H9 (cell line): ENCODE results near the gene SERPINA6. TPM values are rescaled to one million over a fixed set of nuclear protein-coding genes. Genes with fewer than 3 reads are reported as not detected.
A peak's percentile ranks its signal among the peaks of the same experiment; 100 is the strongest.

Experiments
- DNase-seq: peaks from one replicate; pipeline ENCODE4 v3.0.0-alpha.2; 2017
- H2AFZ ChIP-seq: one replicate; pipeline ENCODE4 v1.6.1; 2013; ENCODE audit warnings: mild to moderate bottlenecking, low read length, control low read depth, moderate library complexity
- H2AK5ac ChIP-seq: 2 replicates; pipeline ENCODE4 v1.6.1; 2013; ENCODE audit warnings: low read length, control low read depth, mixed read lengths; ENCODE audit not compliant: insufficient read length
- H2BK120ac ChIP-seq: one replicate; pipeline ENCODE4 v1.6.1; 2013; ENCODE audit warnings: low read depth, mild to moderate bottlenecking, low read length, control low read depth, inconsistent platforms; ENCODE audit not compliant: poor library complexity, severe bottlenecking
- H2BK12ac ChIP-seq: 2 replicates; pipeline ENCODE4 v1.6.1; 2013; ENCODE audit warnings: low read length, control low read depth, mixed read lengths, low read depth; ENCODE audit not compliant: insufficient read length
- H2BK15ac ChIP-seq: 2 replicates; pipeline ENCODE4 v1.6.1; 2013; ENCODE audit warnings: low read depth, low read length, control low read depth
- H2BK20ac ChIP-seq: one replicate; pipeline ENCODE4 v1.6.1; 2013; ENCODE audit warnings: low read depth, mild to moderate bottlenecking, low read length, control low read depth, inconsistent platforms; ENCODE audit not compliant: poor library complexity, severe bottlenecking
- H2BK5ac ChIP-seq: 2 replicates; pipeline ENCODE4 v1.6.1; 2013; ENCODE audit warnings: low read length, control low read depth, mixed read lengths; ENCODE audit not compliant: insufficient read length
- H3K14ac ChIP-seq: 2 replicates; pipeline ENCODE4 v1.6.1; 2013; ENCODE audit warnings: low read length, control low read depth; ENCODE audit not compliant: insufficient read depth
- H3K18ac ChIP-seq: 2 replicates; pipeline ENCODE4 v1.6.1; 2013; ENCODE audit warnings: low read depth, mild to moderate bottlenecking, mixed read lengths, low read length, control low read depth; ENCODE audit not compliant: insufficient read length
- H3K23ac ChIP-seq: 2 replicates; pipeline ENCODE4 v1.6.1; 2013; ENCODE audit warnings: low read length, control low read depth, mixed read lengths, low read depth; ENCODE audit not compliant: insufficient read length
- H3K23me2 ChIP-seq: 2 replicates; pipeline ENCODE4 v1.6.1; 2013; ENCODE audit warnings: low read depth, mild to moderate bottlenecking, mixed read lengths, low read length, control low read depth; ENCODE audit not compliant: insufficient read length, poor library complexity, severe bottlenecking
- H3K27ac ChIP-seq: 2 replicates; pipeline ENCODE4 v1.5.1; 2013; ENCODE audit warnings: low read length, control low read depth, mixed read lengths, low read depth; ENCODE audit not compliant: insufficient read length
- H3K27me3 ChIP-seq: 2 replicates; pipeline ENCODE4 v1.6.1; 2013; ENCODE audit warnings: low read length, control low read depth, inconsistent platforms; ENCODE audit not compliant: insufficient read depth
- H3K4ac ChIP-seq: 2 replicates; pipeline ENCODE4 v1.6.1; 2013; ENCODE audit warnings: low read depth, mild to moderate bottlenecking, control low read depth, inconsistent platforms, low read length, moderate library complexity
- H3K4me1 ChIP-seq: 2 replicates; pipeline ENCODE4 v1.6.1; 2013; ENCODE audit warnings: low read length, control low read depth, inconsistent platforms; ENCODE audit not compliant: insufficient read depth
- H3K4me2 ChIP-seq: 2 replicates; pipeline ENCODE4 v1.6.1; 2013; ENCODE audit warnings: low read length, control low read depth, mixed read lengths; ENCODE audit not compliant: insufficient read length, insufficient read depth
- H3K56ac ChIP-seq: 2 replicates; pipeline ENCODE4 v1.6.1; 2013; ENCODE audit warnings: low read depth, mild to moderate bottlenecking, mixed read lengths, low read length, control low read depth; ENCODE audit not compliant: insufficient read length
- H3K79me1 ChIP-seq: 2 replicates; pipeline ENCODE4 v1.6.1; 2013; ENCODE audit warnings: low read depth, mild to moderate bottlenecking, moderate library complexity, low read length, control low read depth, inconsistent platforms; ENCODE audit not compliant: insufficient read depth, poor library complexity, severe bottlenecking
- H3K79me2 ChIP-seq: 2 replicates; pipeline ENCODE4 v1.6.1; 2013; ENCODE audit warnings: low read length, control low read depth, inconsistent platforms; ENCODE audit not compliant: insufficient read depth
- H3K9ac ChIP-seq: 2 replicates; pipeline ENCODE4 v1.6.1; 2013; ENCODE audit warnings: low read length, control low read depth, mixed read lengths; ENCODE audit not compliant: insufficient read length; ENCODE audit errors: extremely low read depth
- H3K9me3 ChIP-seq: one replicate; pipeline ENCODE4 v1.6.1; 2013; ENCODE audit warnings: low read depth, low read length, inconsistent platforms; ENCODE audit not compliant: control insufficient read depth
- H3T11ph ChIP-seq: one replicate; pipeline ENCODE4 v1.6.1; 2013; ENCODE audit warnings: mild to moderate bottlenecking, low read length, control low read depth, inconsistent platforms
- H4K20me1 ChIP-seq: one replicate; pipeline ENCODE4 v1.6.1; 2013; ENCODE audit not compliant: control insufficient read depth, insufficient read length, insufficient read depth
- H4K5ac ChIP-seq: 2 replicates; pipeline ENCODE4 v1.6.1; 2013; ENCODE audit warnings: low read depth, mild to moderate bottlenecking, mixed read lengths, low read length, control low read depth; ENCODE audit not compliant: insufficient read length
- H4K8ac ChIP-seq: replicated peaks from 2 replicates; pipeline ENCODE4 v1.6.1; 2013; ENCODE audit warnings: low read length, control low read depth, mixed read lengths, low read depth; ENCODE audit not compliant: insufficient read length
- H4K91ac ChIP-seq: 2 replicates; pipeline ENCODE4 v1.6.1; 2013; ENCODE audit warnings: low read depth, mild to moderate bottlenecking, moderate library complexity, mixed read lengths, low read length, control low read depth; ENCODE audit not compliant: insufficient read length
- H3K27ac Mint-ChIP-seq, 3 experiments: 2 replicates in 2 of 3; 3 replicates in 1 of 3; pipeline ENCODE4 v1.8.0; 2020 to 2021; ENCODE audit warnings: mixed read lengths in 3 of 3, mild to moderate bottlenecking in 1 of 3, moderate library complexity in 1 of 3
- H3K27me3 Mint-ChIP-seq: 2 replicates; pipeline ENCODE4 v1.8.0; 2021; ENCODE audit warnings: low read depth, mild to moderate bottlenecking, moderate library complexity, mixed read lengths
- H3K36me3 Mint-ChIP-seq, 3 experiments: 2 replicates in 2 of 3; 3 replicates in 1 of 3; pipeline ENCODE4 v1.8.0; 2020 to 2021; ENCODE audit warnings: low read depth in 3 of 3, mixed read lengths in 3 of 3; ENCODE audit not compliant: insufficient read depth in 1 of 3
- H3K4me1 Mint-ChIP-seq, 2 experiments: 2 replicates each; pipeline ENCODE4 v1.8.0; 2020; ENCODE audit warnings: mixed read lengths in 2 of 2
- H3K4me3 Mint-ChIP-seq, 2 experiments: 2 replicates in 1 of 2; 3 replicates in 1 of 2; pipeline ENCODE4 v1.8.0; 2020 to 2021; ENCODE audit warnings: mild to moderate bottlenecking in 2 of 2, mixed read lengths in 2 of 2, moderate library complexity in 1 of 2
- H3K9me3 Mint-ChIP-seq, 2 experiments: 2 replicates in 1 of 2; 3 replicates in 1 of 2; pipeline ENCODE4 v1.8.0; 2020; ENCODE audit warnings: mild to moderate bottlenecking in 2 of 2, mixed read lengths in 2 of 2, moderate library complexity in 1 of 2
- CTCF ChIP-seq: fragments of 200-600 bp; sonication (generic); conservative IDR thresholded peaks from 3 replicates; pipeline ENCODE4 v1.8.0; 2021; ENCODE audit warnings: antibody characterized with exemption, mild to moderate bottlenecking
- WGBS: extraction: QIAGEN DNeasy Blood & Tissue Kit; methylation state at CpG from one replicate; pipeline ENCODE4 v1.1.7; 2013; ENCODE audit warnings: missing lambda C conversion rate, low lambda C conversion rate, mixed read lengths; ENCODE audit not compliant: insufficient read length; ENCODE audit errors: extremely low coverage; 5-methylcytosine and 5-hydroxymethylcytosine counted together
- total RNA-seq: library from RNA; stranded (reverse); gene quantifications from 2 replicates; pipeline ENCODE4 v1.2.1, GENCODE V29; 2021

The SERPINA6 gene
- total RNA-seq, 1 experiment from 2014 or later: not detected

DNA sequence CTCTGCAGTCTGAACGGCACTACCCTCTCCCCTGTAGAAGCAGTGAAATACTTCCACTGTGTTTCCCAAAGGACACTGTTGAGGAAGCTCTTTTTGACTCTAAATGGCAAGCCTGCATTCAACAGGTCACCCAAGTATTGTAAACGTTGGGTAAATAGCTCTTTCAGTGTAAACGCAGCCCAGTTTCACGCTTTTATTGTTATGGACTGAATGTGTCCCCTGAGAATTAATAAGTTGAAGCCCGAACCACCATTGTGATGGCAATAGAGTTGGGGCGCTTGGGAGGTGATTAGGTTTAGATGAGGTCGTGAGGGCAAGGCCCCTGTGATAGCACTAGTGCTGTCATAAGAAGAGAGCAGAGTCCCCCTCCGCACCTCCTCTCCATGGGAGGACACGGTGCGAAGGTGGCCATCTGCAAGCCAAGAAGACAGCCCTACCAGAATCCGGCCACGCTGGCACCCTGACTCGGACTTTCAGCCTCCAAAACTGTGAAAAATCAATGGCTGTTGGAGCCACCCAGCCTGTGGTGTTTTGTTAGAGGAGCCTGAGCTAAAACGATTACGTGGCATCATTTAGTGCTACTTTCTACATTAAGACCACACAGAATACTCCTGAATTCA is 31.1 kb downstream of the SERPINA6 start:
- H3K27ac Mint-ChIP-seq: peak overlapping the region in 1 of 3 experiments; percentile 14; a peak in 1 of 7 replicates
- DNase-seq: no peak
- Histone ChIP-seq H2BK5ac (no peak overlapping the region), H3K4me1 (no peaks in the 10 kb centered on the region; the same call in 1 of the 2 replicates), H2BK120ac (no peak overlapping the region), H3K18ac (no peak overlapping the region), H3K4me2 (no peak overlapping the region), H4K8ac (no peak overlapping the region), H3K23ac (no peak overlapping the region), H3K9ac (no peak overlapping the region), H3K79me1 (no peaks in the 10 kb centered on the region), H3T11ph (no peak overlapping the region), H3K56ac (no peak overlapping the region), H3K14ac (no peak overlapping the region; the same call in 1 of the 2 replicates), H2AK5ac (no peak overlapping the region), H3K4ac (no peak overlapping the region), H3K23me2 (no peaks in the 10 kb centered on the region), H3K9me3 (no peaks in the 10 kb centered on the region), H2BK12ac (no peak overlapping the region), H2AFZ (no peak overlapping the region), H2BK15ac (no peak overlapping the region), H3K79me2 (no peaks in the 10 kb centered on the region), H2BK20ac (no peak overlapping the region), H3K27me3 (no peaks in the 10 kb centered on the region), H3K27ac (no peak overlapping the region), H4K5ac (no peak overlapping the region), H4K20me1 (no peaks in the 10 kb centered on the region), H4K91ac (no peak overlapping the region)
- no peak for TF ChIP-seq CTCF
- no peaks in the 10 kb centered on the region for H3K9me3 Mint-ChIP-seq
- no peaks in the 10 kb centered on the region for H3K36me3 Mint-ChIP-seq
- no peak overlapping the region for H3K4me3 Mint-ChIP-seq
- H3K27me3 Mint-ChIP-seq: no peaks in the 10 kb centered on the region; the same call in 1 of the 2 replicates
- H3K4me1 Mint-ChIP-seq: peaks cover 2 to 11% of the 10 kb centered on the region in 2 experiments; a peak in 3 of 4 replicates
- no CpG with 5 or more reads among the region's 15 CpGs for WGBS
